Endothelial cell of umbilical vein (primary cell): Measurements from ENCODE around the gene DNASE2. TPM values are rescaled to one million over a fixed set of nuclear protein-coding genes. Genes with fewer than 3 reads are reported as not detected.

ENCODE experiments used
- BruUV-seq: library from RNA; stranded (reverse); fragments of 400-500 nt; replicated peaks from 2 replicates; lab custom pipeline; 2021; lab: Mats Ljungman, UMichigan
- CTCF ChIA-PET: fragments of 300-600, 350-600 bp; sonication (Branson Sonifier 250); formaldehyde crosslinking; loops from one replicate; lab custom pipeline; 2021; ENCODE audit warnings: antibody characterized with exemption, inconsistent platforms; lab: Charles Lee
- POLR2A ChIA-PET: fragments of 300-600, 350-600 bp; sonication (Branson Sonifier 250); formaldehyde crosslinking; loops from one replicate; lab custom pipeline; 2021; ENCODE audit warnings: antibody characterized with exemption, inconsistent platforms; lab: Charles Lee
- DNase-seq: peaks from one replicate; pipeline ENCODE4 v3.0.0-alpha.2; 2011; ENCODE audit warnings: low read depth, low spot score
- FAIRE-seq: peaks from 2 replicates; lab custom pipeline; 2011; peaks lifted over from hg19 to GRCh38; lab: Jason Lieb, UNC
- H2AFZ ChIP-seq: 2 replicates; pipeline ENCODE4 v1.6.0; 2012; ENCODE audit warnings: low read depth, low read length, control low read depth, inconsistent platforms
- H3K27ac ChIP-seq: 2 replicates; pipeline ENCODE4 v1.5.1; 2011; ENCODE audit warnings: low read depth, mild to moderate bottlenecking, control low read depth, low read length, moderate library complexity; ENCODE audit not compliant: insufficient read depth
- H3K27me3 ChIP-seq, 2 experiments: 2 replicates each; pipeline versions ENCODE4 v1.6.0 to v1.6.1; 2011; ENCODE audit warnings: low read length in 2 of 2, mixed read lengths in 1 of 2; ENCODE audit not compliant: control insufficient read depth in 2 of 2, insufficient read depth in 2 of 2
- H3K36me3 ChIP-seq, 2 experiments: 2 replicates in 1 of 2; 3 replicates in 1 of 2; pipeline ENCODE4 v1.5.1; 2011; ENCODE audit warnings: low read length in 2 of 2, mild to moderate bottlenecking in 1 of 2, moderate library complexity in 1 of 2; ENCODE audit not compliant: control insufficient read depth in 2 of 2, insufficient read depth in 2 of 2; ENCODE audit errors: extremely low read depth in 1 of 2
- H3K4me1 ChIP-seq: 3 replicates; pipeline ENCODE4 v1.5.1; 2011; ENCODE audit warnings: mild to moderate bottlenecking, low read length; ENCODE audit not compliant: control insufficient read depth, insufficient read depth; ENCODE audit errors: extremely low read depth
- H3K4me2 ChIP-seq: 2 replicates; pipeline ENCODE4 v1.6.1; 2011; ENCODE audit warnings: low read length, control low read depth, mixed read lengths; ENCODE audit not compliant: insufficient read depth
- H3K4me3 ChIP-seq, 3 experiments: fragments of 200-600 bp in 1 of 3; sonication (generic), shearing (Covaris generic) in 1 of 3; replicated peaks in 1 of 3; 2 replicates each; pipeline ENCODE4 v1.5.1; 2011 to 2016; ENCODE audit warnings: control low read depth in 3 of 3, low read length in 3 of 3, mild to moderate bottlenecking in 2 of 3, inconsistent platforms in 1 of 3, low read depth in 1 of 3, moderate library complexity in 1 of 3; ENCODE audit not compliant: insufficient read depth in 1 of 3
- H3K79me2 ChIP-seq: 2 replicates; pipeline ENCODE4 v1.6.0; 2012; ENCODE audit warnings: low read length, inconsistent platforms; ENCODE audit not compliant: control insufficient read depth, insufficient read depth
- H3K9ac ChIP-seq: replicated peaks from 2 replicates; pipeline ENCODE3; 2011; ENCODE audit warnings: low read length, control low read depth; ENCODE audit not compliant: insufficient read depth; ENCODE audit errors: extremely low read depth
- H3K9me1 ChIP-seq: replicated peaks from 3 replicates; pipeline ENCODE4 v1.6.0; 2011; ENCODE audit warnings: mild to moderate bottlenecking, low read length; ENCODE audit not compliant: control insufficient read depth, insufficient read depth; ENCODE audit errors: extremely low read depth
- H3K9me3 ChIP-seq: replicated peaks from 2 replicates; pipeline ENCODE4 v1.5.1; 2012; ENCODE audit warnings: low read length, inconsistent platforms; ENCODE audit not compliant: control insufficient read depth, insufficient read depth
- H4K20me1 ChIP-seq: replicated peaks from 2 replicates; pipeline ENCODE3; 2011; ENCODE audit warnings: mild to moderate bottlenecking, low read length; ENCODE audit not compliant: control insufficient read depth, insufficient read depth; ENCODE audit errors: extremely low read depth
- CTCF ChIP-seq, 2 donors: IDR thresholded peaks; 1 replicate in 1 of 2; 2 replicates in 1 of 2; pipeline ENCODE4 v1.5.1; 2011; ENCODE audit warnings: low read length in 2 of 2, mild to moderate bottlenecking in 2 of 2, moderate library complexity in 2 of 2, control low read depth in 1 of 2, inconsistent platforms in 1 of 2, low read depth in 1 of 2; ENCODE audit not compliant: insufficient read depth in 1 of 2; ENCODE audit errors: extremely low read depth in 1 of 2
- EZH2 ChIP-seq: IDR thresholded peaks from 2 replicates; pipeline ENCODE4 v1.6.1; 2012; ENCODE audit warnings: borderline replicate concordance, low read depth, mild to moderate bottlenecking, moderate library complexity, low read length, inconsistent platforms; ENCODE audit not compliant: severe bottlenecking
- FOS ChIP-seq: IDR thresholded peaks from 2 replicates; pipeline ENCODE4 v1.6.1; 2011; ENCODE audit warnings: mild to moderate bottlenecking, low read length, moderate library complexity, borderline replicate concordance; ENCODE audit not compliant: insufficient read depth
- GATA2 ChIP-seq: IDR thresholded peaks from 2 replicates; pipeline ENCODE4 v1.7.0; 2011; ENCODE audit warnings: low read depth, mild to moderate bottlenecking, moderate library complexity, mixed read lengths, low read length; ENCODE audit not compliant: insufficient read length, insufficient read depth
- POLR2AphosphoS5 ChIP-seq: IDR thresholded peaks from 2 replicates; pipeline ENCODE4 v1.6.1; 2012; ENCODE audit warnings: low read depth, mild to moderate bottlenecking, control low read depth, low read length, moderate library complexity; ENCODE audit not compliant: insufficient read depth
- dilution Hi-C: fragments of 300-500 bp; cut with MboI; formaldehyde crosslinking; loops from one replicate; pipeline ENCODE4 v1.15.0; 2019; ENCODE audit warnings: low sequenced_read_pairs; ENCODE audit not compliant: extremely low pct_ligation_motif_present
- intact Hi-C: fragments of 100-400 bp; cut with micrococcal nuclease; formaldehyde crosslinking; loops from one replicate; pipeline ENCODE4 v1.10.0; 2022
- polyA plus RNA-seq, 4 experiments: library from polyadenylated mRNA; depleted of rRNA in 3 of 4; stranded (reverse) in 3 of 4; unstranded in 1 of 4; fragments of >200 nt; gene quantifications; 2 replicates each; pipeline versions ENCODE4 v1.2.1 to v1.2.3, GENCODE V29; 2011 to 2012; ENCODE audit warnings: missing spikeins in 1 of 4
- total RNA-seq: library from RNA; stranded (reverse); gene quantifications from 2 replicates; pipeline ENCODE4 v1.2.3, GENCODE V29; 2021

The DNASE2 gene
- total and polyA plus RNA-seq, 2 donors (not counting 3 experiments of a cell fraction or from before 2014, with no cell fraction given) = 31.3 to 51.9 TPM

GRCh38 chr19:12884202-12884601, 3.0 kb upstream of the DNASE2 start:
- FAIRE-seq = no peak
- TF ChIP-seq CTCF (IDR thresholded peaks at IDR 0.05; ENCODE audit: extremely low read depth in 1 of 2, insufficient read depth in 1 of 2, low read depth in 1 of 2, low read length in 2 of 2) (no peak), EZH2 (no peak), GATA2 (no peak), POLR2AphosphoS5 (no peak), FOS (no peak)
- H3K27me3 ChIP-seq = peaks cover 12 to 22% of the 10 kb centered on the region in 2 experiments
- POLR2A ChIA-PET = no interaction called here
- intact Hi-C loops = no loop called here
- no peaks in the 10 kb centered on the region for H3K36me3 ChIP-seq
- no peaks in the 10 kb centered on the region for H4K20me1 ChIP-seq
- dilution Hi-C loops = no loop called here
- H3K4me1 ChIP-seq = peaks cover 4% of the 10 kb centered on the region
- no peak overlapping the region for H3K27ac ChIP-seq
- no peak overlapping the region for H3K9ac ChIP-seq
- BruUV-seq = no TSS peak
- CTCF ChIA-PET = interaction anchor here (1.4 kb wide), 1 partner anchor 8 kb away, joined by 4 read pairs; no protein-coding TSS in a partner anchor
- no peaks in the 10 kb centered on the region for H3K9me3 ChIP-seq
- no peak overlapping the region for H3K4me2 ChIP-seq
- H3K79me2 ChIP-seq = no peaks in the 10 kb centered on the region
- no peak overlapping the region for H3K4me3 ChIP-seq
- no peak overlapping the region for H2AFZ ChIP-seq
- no peaks in the 10 kb centered on the region for H3K9me1 ChIP-seq
- no peak for DNase-seq
